ENCODE data around the gene PANX2.

DNA sequence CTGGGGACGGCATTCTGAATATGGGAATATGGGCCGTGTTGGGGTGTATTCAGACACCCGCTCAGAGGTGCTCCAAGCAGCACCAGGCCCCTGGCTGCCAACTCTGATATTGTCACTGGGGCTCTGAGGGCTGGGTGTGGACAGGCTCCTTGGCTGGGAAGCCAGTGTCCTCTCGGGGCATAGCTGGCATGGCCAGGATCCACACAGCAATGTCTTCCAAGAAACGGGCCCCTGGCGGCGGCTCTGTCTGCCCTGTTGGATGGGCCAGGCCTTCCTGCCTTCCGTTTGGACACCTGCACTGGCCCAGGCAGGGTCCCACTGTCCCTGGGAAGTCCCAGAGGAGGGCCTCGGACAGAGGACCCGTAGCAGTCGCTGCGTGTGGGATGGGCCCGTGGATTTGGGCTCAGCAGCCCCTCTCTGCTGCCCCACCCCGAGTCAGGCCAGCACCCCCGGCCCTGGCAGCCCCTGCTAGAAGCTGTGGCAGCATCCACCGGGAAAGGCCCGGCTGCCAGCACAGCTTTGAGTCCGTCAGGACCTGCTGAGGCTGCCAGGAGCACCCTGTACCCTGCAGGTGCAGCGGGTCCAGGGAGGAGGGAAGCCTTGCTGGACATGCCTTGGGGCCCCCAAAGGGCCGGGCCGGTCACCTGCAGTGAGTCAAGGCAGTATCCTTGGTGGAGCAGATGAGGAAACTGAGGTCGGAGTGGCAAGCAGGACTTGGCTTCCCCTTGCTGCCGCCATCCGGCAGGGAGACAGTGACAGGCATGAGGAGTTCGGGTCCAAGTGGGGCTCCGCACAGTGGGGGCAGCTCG lies 4.1 kb downstream of the PANX2 start:
- TF ChIP-seq, protein P1, sequence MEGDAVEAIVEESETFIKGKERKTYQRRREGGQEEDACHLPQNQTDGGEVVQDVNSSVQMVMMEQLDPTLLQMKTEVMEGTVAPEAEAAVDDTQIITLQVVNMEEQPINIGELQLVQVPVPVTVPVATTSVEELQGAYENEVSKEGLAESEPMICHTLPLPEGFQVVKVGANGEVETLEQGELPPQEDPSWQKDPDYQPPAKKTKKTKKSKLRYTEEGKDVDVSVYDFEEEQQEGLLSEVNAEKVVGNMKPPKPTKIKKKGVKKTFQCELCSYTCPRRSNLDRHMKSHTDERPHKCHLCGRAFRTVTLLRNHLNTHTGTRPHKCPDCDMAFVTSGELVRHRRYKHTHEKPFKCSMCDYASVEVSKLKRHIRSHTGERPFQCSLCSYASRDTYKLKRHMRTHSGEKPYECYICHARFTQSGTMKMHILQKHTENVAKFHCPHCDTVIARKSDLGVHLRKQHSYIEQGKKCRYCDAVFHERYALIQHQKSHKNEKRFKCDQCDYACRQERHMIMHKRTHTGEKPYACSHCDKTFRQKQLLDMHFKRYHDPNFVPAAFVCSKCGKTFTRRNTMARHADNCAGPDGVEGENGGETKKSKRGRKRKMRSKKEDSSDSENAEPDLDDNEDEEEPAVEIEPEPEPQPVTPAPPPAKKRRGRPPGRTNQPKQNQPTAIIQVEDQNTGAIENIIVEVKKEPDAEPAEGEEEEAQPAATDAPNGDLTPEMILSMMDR (conservative IDR thresholded peaks at IDR 0.05; ENCODE audit: low read depth, low read length) = no peak
- no peak for TF ChIP-seq EZH2 (IDR thresholded peaks at IDR 0.05; ENCODE audit: low read length, unreplicated experiment)
- no peak for TF ChIP-seq EZH2phosphoT487 (IDR thresholded peaks at IDR 0.05; ENCODE audit: borderline replicate concordance, low read length)
